HL-60 (cell line): Measurements from ENCODE around the gene KRT36.

Experiments used
- CTCF ChIP-seq: IDR thresholded peaks from one replicate; pipeline ENCODE4 v1.5.1; 2011; ENCODE audit warnings: low read length, control low read depth, inconsistent platforms; ENCODE audit not compliant: insufficient read depth
- POLR2AphosphoS5 ChIP-seq: IDR thresholded peaks from 2 replicates; pipeline ENCODE4 v1.6.1; 2012; ENCODE audit warnings: low read depth
- SPI1 ChIP-seq: IDR thresholded peaks from 2 replicates; pipeline ENCODE4 v1.6.1; 2012; ENCODE audit warnings: low read depth, mild to moderate bottlenecking, borderline replicate concordance

- no peak for TF ChIP-seq CTCF
- TF ChIP-seq SPI1, result no peak
- no peak for TF ChIP-seq POLR2AphosphoS5
These were observed 49.4 kb upstream of the KRT36 start for GRCh38 chr17:41539071-41539492.
